GM21367 (cell line): Measurements from ENCODE around the gene POU6F1.
"Not testable (repeated sequence)": the region's sequence is repeated elsewhere in the genome, so short reads cannot be mapped to it uniquely, and the experiment has no call there.

Experiments
- ATAC-seq: cut with Tn5 transposase; IDR thresholded peaks from one replicate; pipeline ENCODE4 v1.9.1; 2021; ENCODE audit not compliant: unreplicated experiment

The POU6F1 gene

DNA sequence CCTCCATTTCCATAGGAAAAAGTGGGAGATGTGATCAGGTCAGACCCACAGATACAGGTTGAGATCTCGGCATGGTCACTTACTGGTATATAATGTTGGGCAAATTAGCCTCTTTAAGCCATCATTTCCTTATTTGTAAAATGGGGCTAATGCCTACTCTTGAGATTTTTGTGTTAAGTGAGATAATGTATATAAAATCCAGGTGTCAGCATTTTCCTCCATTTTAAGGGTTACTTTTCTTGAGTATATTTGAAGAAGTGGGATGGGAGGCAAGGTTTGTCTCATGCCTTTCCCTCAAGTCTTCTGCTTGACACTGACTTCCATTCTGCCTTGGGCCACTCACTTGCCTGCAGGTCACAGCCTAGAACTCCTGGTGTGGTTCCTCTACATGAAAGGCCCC, 10.1 kb upstream of the POU6F1 start:
- no peak for ATAC-seq

DNA sequence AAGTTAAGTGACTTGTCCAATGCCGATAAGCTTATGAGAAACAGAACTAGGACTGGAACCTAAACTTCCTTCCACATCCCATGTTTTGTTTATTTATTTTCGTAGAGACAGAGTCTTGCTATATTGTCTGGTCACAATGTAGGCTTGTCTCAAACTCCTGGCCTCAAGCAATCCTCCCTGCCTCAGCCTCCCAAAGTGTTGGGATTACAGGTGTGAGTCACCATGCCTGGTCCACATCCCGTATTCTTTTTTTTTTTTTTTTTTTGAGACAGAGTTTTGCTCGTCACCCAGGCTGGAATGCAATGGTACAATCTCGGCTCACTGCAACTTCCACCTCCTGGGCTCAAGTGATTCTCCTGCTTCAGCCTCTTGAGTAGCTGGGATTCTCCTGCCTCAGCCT, 9.2 kb upstream of the POU6F1 start:
- not testable (repeated sequence) for ATAC-seq

DNA sequence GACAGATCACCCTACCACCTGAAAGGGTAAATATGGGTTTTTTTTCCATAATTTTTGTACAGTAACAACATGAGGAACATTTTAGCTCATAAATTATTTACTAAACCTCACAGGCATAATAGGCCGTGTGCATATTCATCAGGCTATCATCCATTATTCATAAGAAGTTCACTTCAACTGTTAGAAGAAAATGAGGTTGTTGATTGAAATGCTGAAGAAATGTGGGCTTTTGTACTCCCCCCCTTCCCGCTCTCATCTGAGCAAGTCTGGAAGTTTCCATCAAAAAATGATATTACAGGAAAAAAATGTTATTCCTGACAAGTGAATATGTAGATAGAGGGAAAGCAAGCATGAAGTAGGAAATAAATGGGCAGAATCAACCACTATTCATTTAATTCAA, 7.9 kb upstream of the POU6F1 start:
- ATAC-seq: no peak

DNA sequence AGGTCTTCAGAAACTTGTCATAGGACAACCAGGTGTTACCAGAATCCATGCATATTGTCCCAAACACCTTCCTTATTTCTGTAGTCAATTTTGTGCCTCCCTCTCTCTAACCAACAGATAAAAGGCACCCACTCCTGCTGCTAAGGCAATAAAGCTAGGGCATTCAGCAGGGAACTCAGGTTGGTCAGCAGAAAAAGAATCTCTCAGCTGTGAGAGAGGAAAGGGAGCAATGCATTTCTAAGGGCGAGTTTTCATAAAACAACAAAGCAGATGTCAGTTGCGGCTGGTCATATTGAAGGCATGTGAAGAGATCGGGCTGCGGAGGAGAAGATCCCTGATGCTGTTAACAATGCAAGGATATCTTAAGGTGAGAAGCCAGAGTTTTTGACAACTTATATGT, 7.4 kb upstream of the POU6F1 start:
- ATAC-seq: no peak

DNA sequence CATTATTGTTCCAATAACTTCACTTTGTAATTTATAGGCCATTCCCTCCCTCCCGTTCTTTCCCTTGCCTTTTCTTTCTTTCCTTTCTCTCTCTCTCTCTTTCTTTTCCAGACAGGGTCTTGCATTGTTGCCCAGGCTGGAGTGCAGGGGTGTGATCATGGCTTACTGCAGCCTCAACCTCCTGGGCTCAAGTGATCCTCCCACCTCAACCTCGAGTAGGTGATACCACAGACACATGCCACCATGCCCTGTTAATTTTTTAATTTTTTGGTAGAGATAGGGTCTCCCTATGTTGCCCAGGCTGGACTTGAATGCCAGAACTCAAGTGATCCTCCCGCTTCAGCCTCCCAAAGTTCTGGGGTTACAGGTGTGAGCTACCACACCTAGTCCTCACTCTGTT, 6.8 kb upstream of the POU6F1 start:
- no peak for ATAC-seq

DNA sequence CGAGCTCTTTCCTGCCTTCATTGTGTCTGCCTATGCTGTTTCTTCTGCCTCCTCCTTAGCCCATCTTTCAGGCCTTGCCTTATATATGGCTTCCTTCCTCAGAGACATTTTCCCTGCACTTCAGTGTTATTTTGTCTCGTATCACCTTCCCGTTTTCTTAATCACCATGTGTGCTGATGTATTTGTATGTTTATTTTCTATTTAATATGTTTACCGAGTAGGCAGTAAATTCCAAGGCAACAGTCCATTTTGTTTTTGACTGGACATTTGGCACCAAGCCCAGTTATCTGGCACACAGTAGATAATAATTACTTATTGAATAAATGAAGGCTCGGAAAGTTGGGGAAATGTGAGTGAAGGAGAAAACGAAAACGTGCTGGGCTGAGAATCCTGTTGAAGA, 4.6 kb upstream of the POU6F1 start:
- no peak for ATAC-seq

DNA sequence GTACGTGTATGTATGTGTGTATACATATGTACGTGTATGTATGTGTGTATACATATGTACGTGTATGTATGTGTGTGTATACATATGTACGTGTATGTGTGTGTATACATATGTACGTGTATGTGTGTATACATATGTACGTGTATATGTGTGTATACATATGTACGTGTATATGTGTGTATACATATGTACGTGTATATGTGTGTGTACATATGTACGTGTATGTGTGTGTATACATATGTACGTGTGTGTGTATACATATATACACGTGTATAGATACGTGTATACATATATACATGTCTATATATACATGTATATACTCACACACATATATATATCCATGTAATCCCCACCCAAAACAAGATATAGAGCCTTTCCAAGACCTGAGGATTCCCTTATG, 2.0 kb upstream of the POU6F1 start:
- ATAC-seq: not testable (repeated sequence)

DNA sequence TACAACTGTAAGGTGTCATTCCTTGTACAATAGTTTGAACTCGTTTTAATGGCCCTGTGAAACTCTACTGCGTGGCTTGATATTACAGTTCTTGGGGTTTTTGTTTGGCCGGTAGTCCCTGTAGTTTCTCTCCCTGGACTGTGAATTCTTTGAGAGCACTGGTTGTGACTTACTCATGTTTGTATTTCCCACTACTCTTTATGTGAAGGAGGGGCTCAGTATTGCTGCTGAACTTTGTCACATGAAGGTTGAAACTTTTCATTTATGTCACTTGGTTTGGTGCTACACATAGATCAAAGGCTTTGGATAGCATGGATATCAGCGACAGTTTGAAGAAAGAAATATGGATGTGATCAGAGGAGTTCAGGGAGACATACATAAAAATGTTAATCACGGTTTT, 1.5 kb upstream of the POU6F1 start:
- no peak for ATAC-seq

DNA sequence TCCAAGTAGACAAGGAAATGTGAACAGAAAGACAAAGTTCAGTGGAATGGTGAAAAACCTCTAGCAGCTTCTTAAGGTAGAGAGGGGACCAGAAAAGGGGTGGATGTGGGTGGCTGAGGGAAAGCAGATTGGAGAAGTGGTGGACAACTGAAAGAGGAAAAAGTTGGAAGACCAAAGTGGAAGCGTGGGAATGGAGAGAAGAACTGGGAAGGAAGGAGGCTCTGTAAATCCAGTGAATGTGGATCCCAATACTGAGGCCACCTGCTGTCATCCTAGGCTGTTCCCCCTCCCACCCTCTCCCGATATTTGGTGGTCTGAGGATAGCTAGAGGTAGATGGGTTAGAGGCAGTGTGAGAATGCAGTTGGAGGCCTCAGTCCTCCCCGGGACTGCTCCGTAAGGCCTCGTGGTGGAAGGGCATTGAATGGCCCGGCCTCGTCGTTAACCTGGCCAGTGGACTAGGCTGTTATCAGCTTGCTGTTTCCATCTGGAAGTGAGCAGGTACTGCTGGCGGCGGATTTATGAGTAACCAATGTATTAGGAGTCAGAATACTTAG, 822 bp upstream of the POU6F1 start:
- ATAC-seq: no peak

DNA sequence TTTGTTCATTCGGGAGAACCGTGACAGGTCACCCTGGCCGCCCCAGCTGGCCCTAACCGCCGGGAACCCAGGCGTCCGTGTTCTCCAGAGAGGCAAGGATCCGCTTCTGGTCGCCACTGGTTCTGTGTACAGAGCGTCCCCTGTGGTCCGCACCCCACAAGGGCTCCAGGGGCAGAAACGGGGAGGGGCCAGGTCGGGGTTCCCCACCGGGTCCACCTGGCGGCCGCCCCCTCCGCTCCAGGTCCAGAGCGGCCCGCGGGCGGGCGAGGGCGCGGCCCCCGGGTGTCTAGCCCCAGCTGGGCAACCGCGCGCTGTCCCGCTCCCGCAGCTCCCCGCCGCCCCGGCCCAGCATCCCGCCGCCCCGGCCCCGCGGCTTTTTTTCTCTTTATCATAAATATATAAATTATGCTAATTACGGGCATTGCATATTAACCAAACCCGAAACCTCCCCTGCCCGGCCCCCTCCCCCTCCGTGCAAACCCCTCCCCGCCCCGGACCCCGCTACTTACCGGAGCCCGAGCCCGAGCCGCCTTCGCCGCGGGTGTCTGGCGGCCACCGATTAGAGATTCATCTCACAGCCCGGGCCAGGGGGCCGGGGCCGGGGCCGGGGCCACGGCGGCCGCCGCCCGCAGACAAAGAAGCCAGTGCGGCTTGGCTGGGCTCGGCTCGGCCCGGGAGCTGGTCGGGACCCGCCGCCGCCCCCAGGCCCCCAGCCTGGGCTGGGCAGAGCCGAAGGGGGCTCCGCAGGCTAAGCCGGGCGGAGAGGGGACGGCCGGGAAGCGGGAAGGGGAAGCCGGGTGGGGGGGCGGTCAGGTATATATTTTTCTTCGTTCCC, 512 bp downstream of the POU6F1 start:
- ATAC-seq: peak; percentile 48

DNA sequence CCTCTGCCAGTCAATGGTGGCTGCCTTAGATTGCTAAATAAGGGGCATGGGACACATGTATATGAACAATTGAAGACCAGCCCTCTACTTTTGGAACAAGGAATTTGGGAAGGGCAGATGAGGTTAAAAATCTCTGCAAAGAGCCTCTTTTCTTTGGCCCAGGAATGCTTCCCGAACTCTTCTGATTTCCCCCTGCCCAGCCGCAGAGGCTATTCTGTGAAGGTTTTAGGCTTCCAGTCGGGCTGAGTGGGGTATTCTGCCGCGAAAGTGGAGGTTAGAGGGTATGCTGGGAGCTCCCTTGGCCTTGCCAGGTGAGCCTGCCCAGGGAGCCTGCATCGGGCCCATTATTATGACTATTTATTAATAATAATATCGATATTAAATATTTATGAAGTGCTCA, 1.2 kb downstream of the POU6F1 start:
- no peak for ATAC-seq

DNA sequence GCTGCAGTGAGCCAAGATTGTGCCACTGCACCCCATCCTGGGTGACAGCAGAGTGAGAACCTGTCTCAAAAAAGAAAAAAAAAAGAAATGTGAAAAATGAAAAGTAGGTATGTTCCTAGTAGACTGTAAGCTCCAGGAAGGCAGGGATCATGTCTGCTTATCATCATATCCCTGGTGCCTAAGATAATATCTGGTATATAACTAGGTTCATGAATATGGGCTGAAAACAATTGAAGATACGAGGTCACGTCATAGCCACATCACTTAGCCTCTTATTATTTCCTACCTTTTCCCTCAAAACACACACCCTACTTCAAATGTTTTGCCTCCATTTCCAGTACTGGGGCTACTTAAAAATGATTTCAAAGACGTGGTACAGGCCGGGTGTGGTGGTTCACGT, 3.0 kb downstream of the POU6F1 start:
- no peak for ATAC-seq

DNA sequence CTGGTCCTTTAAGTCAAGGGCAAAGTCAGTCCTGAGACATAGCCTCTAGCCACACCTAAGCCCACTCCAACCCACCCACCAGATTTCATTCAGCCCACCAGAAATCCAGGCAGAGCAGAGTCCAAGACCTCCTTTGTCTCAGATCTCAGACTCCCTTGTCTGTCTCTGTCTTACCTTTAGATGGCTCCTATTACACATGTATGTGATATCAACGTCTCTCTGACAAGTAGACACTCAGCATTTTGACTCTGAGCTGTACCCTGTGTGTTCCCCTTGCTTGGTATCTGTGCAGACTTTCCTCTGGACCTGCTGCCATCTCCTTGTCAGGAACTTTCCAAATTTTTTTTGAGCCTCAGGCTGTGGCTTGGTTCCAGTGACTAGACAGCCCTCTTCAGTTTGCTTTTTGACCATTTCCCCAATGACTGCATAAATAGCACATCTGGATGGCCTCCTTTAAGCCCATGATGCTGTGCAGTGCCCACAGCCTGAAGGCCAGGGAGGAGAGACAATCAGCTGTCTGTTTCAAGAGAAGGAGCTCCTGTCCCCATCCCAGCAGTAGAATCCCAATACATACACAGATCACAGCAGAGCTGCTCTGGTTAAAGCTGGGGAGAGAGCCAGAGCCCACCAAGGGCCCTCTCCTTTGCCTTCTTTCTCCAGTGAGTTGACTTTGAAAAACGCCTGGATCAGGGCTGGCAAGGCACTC, 7.0 kb downstream of the POU6F1 start:
- no peak for ATAC-seq

DNA sequence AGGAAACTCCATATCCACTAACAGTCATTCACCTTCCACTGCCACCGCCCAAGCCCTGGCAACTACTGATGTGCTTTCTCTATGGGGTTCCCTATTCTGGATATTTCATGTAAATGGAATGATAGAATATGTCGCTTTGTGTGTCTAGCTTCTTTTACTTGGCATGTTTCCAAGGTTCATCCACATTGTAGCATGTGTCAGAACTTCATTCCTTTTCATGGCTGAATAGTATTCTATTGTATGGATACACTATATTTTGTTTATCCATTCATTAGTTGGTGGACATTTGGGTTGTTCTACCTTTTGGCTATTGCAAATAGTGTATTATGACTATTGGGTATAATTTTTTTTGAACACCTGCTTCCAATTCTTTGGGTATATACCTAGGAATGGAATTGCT, 8.6 kb downstream of the POU6F1 start:
- ATAC-seq: no peak

DNA sequence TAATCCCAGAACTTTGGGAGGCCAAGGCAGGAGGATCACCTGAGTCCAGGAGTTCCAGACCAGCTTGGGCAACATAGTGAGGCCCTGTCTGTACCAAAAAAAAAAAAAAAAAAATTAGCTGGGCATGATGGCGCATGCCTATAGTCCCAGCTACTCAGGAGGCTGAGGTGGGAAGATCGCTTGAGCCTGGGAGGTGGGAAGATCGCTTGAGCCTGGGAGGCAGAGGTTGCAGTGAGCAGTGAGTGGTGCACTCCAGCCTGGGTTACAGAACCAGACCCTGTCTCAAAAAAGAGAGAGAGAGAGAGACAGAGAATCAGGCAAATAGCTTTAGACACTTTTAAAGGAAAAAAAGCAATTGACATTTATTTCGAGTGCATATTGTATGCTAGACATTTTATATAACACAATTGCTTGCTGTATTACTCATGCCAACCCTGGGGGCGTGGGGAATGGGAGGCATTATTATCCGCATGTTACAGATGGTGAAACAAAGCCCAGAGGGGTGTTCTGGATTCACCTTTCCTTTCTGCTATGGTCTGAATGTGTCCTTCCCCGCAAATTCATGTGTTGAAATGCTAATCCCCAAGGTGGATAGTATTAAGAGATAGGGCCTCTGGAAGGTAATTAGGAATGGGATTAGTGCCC, 9.7 kb downstream of the POU6F1 start:
- ATAC-seq: no peak

DNA sequence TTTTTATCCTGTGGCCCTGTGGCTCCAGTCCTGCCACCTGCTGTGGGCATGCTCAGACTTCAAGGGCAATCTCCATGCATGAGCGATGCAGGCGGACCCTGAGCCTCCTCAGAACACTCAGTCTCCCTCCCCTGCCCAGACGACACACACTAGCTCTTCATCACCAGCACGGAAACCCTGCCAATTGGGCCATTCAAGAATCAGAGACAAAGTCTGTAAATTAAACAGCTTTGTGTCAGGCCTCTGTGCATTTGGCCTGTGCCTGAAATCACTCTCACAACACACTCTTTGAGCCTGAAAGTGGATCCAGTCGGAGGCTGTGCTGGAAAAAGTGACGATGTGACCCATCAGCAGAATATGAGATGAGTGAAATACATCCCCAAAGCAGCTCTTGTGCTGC, 12.5 kb downstream of the POU6F1 start:
- ATAC-seq: no peak

DNA sequence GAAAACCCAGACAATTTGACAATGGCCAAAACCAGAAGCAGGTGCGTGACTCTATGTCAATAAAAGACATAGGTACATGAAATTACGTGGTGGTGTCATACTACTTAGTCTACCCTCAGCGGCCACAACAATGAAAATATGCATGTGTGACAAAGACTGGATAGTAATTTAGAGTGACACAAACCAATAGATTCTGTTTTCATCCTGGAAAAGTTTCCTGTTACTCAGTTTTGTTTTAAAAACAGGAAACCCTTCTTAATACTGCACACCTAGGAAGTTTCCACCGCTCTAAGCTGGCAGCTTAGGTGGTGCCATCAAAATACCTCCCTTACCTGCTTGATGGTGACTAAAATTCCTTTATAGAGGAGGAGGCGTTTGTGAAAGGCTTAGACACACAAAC, 15.1 kb downstream of the POU6F1 start:
- ATAC-seq: no peak

DNA sequence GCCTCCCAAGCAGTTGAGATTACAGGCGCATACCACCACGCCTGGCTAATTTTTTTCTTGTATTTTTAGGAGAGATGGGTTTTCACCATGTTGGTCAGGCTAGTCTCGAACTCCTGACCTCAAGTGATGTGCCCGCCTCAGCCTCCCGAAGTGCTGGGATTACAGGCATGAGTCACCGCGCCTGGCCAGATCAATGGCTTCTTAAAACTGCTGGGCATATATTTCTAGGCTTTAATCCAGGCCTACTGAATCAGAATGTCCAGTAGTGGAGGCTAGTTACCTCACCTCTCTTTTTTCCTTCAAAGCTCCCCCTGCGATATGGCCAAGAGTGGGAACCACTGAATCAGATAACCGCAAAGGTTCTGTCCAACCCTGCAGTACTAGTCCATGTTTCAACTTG, 17.1 kb downstream of the POU6F1 start:
- ATAC-seq: no peak

DNA sequence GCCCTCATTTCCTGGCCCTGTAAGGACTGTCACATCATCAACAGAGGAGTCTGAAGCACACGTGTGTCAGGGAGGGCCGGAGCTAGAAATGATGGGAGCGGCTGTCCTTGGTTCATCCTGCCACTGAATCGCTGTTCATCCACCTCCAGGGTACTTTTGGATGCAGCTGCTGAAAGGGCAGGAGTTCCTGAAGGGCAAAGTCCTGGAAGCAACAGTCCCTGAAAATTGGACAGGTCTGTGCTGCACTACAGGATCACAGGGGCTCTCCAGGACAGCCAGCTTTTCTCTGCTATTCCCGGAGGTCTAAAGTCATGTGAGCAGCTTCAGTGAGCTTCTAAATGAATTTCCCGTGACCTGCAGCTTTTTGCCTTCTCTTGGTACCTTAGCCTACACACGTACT, 17.7 kb downstream of the POU6F1 start:
- ATAC-seq: no peak

DNA sequence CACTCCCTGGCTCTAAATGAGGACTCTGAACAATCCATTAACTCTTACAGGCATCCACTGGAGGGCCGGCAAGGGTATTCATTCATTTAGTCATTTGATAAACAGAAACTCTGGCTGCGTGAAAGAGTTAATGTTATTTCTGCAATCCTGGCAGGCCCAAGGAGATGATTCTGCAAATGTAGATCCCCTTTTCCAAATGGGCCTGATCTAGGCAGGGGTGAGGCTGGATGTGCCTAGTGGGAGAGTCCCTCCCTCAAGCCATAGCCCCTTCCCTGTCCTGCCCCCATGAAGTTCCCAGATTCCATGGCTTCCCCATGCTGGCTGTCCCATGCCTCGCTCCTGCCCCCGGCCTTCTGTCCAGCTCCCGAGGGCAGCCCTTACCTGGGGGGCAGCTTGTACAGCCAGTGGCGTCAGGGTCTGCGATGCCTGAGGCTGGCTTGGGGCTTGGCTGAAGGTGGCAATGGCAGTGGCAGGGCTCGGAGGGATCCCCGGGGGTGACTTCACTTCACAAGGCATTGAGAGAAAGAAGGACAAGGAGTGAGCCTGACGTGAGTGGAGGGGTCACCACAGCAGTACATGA, 18.4 kb downstream of the POU6F1 start:
- no peak for ATAC-seq

DNA sequence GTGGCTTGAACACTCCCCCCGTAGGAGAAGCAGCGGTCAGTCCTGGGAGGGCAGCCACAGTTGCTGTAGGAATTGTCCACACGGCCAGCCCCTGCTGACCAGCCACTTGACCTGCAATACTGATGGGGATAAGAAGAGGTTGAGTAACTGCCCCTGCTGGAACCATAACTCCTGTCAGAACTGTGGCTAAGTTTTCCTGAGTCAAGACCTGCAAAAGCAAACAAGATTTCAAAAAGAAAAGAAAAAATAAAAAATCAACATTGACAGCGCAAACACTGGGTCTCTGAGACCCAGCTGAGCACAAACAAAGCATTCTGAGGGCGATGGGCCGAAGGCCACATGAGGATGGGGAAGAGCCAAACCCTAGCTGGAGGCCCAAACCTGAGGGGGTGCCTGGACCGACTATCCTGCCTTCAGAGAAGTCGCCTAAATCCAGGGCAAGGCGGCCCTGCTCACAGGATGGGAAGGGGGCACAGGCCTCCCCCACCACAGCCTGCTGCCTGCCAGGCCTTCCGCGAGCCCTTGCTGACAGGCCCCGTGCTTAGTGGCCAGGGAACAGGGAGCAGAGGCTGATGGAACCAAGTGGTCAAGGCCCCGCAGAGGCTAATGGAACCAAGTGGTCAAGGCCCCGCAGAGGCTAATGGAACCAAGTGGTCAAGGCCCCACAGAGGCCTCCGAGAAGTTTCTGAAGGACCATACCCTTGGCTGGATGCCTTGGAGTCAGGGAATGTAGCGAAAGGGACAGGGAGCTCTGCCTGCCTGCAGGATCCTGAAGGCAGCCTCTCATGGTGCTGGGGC, 19.1 kb downstream of the POU6F1 start:
- ATAC-seq: no peak
